H9 (cell line): ENCODE results near the gene SLC1A6. TPM values are rescaled to one million over a fixed set of nuclear protein-coding genes. Genes with fewer than 3 reads are reported as not detected.

ENCODE experiments used
- DNase-seq: peaks from one replicate; pipeline ENCODE4 v3.0.0-alpha.2; 2017
- H2AFZ ChIP-seq: one replicate; pipeline ENCODE4 v1.6.1; 2013; ENCODE audit warnings: mild to moderate bottlenecking, low read length, control low read depth, moderate library complexity
- H2AK5ac ChIP-seq: 2 replicates; pipeline ENCODE4 v1.6.1; 2013; ENCODE audit warnings: low read length, control low read depth, mixed read lengths; ENCODE audit not compliant: insufficient read length
- H2BK120ac ChIP-seq: one replicate; pipeline ENCODE4 v1.6.1; 2013; ENCODE audit warnings: low read depth, mild to moderate bottlenecking, low read length, control low read depth, inconsistent platforms; ENCODE audit not compliant: poor library complexity, severe bottlenecking
- H2BK12ac ChIP-seq: 2 replicates; pipeline ENCODE4 v1.6.1; 2013; ENCODE audit warnings: low read length, control low read depth, mixed read lengths, low read depth; ENCODE audit not compliant: insufficient read length
- H2BK15ac ChIP-seq: 2 replicates; pipeline ENCODE4 v1.6.1; 2013; ENCODE audit warnings: low read depth, low read length, control low read depth
- H2BK20ac ChIP-seq: one replicate; pipeline ENCODE4 v1.6.1; 2013; ENCODE audit warnings: low read depth, mild to moderate bottlenecking, low read length, control low read depth, inconsistent platforms; ENCODE audit not compliant: poor library complexity, severe bottlenecking
- H2BK5ac ChIP-seq: 2 replicates; pipeline ENCODE4 v1.6.1; 2013; ENCODE audit warnings: low read length, control low read depth, mixed read lengths; ENCODE audit not compliant: insufficient read length
- H3K14ac ChIP-seq: 2 replicates; pipeline ENCODE4 v1.6.1; 2013; ENCODE audit warnings: low read length, control low read depth; ENCODE audit not compliant: insufficient read depth
- H3K18ac ChIP-seq: 2 replicates; pipeline ENCODE4 v1.6.1; 2013; ENCODE audit warnings: low read depth, mild to moderate bottlenecking, mixed read lengths, low read length, control low read depth; ENCODE audit not compliant: insufficient read length
- H3K23ac ChIP-seq: 2 replicates; pipeline ENCODE4 v1.6.1; 2013; ENCODE audit warnings: low read length, control low read depth, mixed read lengths, low read depth; ENCODE audit not compliant: insufficient read length
- H3K23me2 ChIP-seq: 2 replicates; pipeline ENCODE4 v1.6.1; 2013; ENCODE audit warnings: low read depth, mild to moderate bottlenecking, mixed read lengths, low read length, control low read depth; ENCODE audit not compliant: insufficient read length, poor library complexity, severe bottlenecking
- H3K27ac ChIP-seq: 2 replicates; pipeline ENCODE4 v1.5.1; 2013; ENCODE audit warnings: low read length, control low read depth, mixed read lengths, low read depth; ENCODE audit not compliant: insufficient read length
- H3K27me3 ChIP-seq: 2 replicates; pipeline ENCODE4 v1.6.1; 2013; ENCODE audit warnings: low read length, control low read depth, inconsistent platforms; ENCODE audit not compliant: insufficient read depth
- H3K4ac ChIP-seq: 2 replicates; pipeline ENCODE4 v1.6.1; 2013; ENCODE audit warnings: low read depth, mild to moderate bottlenecking, control low read depth, inconsistent platforms, low read length, moderate library complexity
- H3K4me1 ChIP-seq: 2 replicates; pipeline ENCODE4 v1.6.1; 2013; ENCODE audit warnings: low read length, control low read depth, inconsistent platforms; ENCODE audit not compliant: insufficient read depth
- H3K4me2 ChIP-seq: 2 replicates; pipeline ENCODE4 v1.6.1; 2013; ENCODE audit warnings: low read length, control low read depth, mixed read lengths; ENCODE audit not compliant: insufficient read length, insufficient read depth
- H3K56ac ChIP-seq: 2 replicates; pipeline ENCODE4 v1.6.1; 2013; ENCODE audit warnings: low read depth, mild to moderate bottlenecking, mixed read lengths, low read length, control low read depth; ENCODE audit not compliant: insufficient read length
- H3K79me1 ChIP-seq: 2 replicates; pipeline ENCODE4 v1.6.1; 2013; ENCODE audit warnings: low read depth, mild to moderate bottlenecking, moderate library complexity, low read length, control low read depth, inconsistent platforms; ENCODE audit not compliant: insufficient read depth, poor library complexity, severe bottlenecking
- H3K79me2 ChIP-seq: 2 replicates; pipeline ENCODE4 v1.6.1; 2013; ENCODE audit warnings: low read length, control low read depth, inconsistent platforms; ENCODE audit not compliant: insufficient read depth
- H3K9ac ChIP-seq: 2 replicates; pipeline ENCODE4 v1.6.1; 2013; ENCODE audit warnings: low read length, control low read depth, mixed read lengths; ENCODE audit not compliant: insufficient read length; ENCODE audit errors: extremely low read depth
- H3K9me3 ChIP-seq: one replicate; pipeline ENCODE4 v1.6.1; 2013; ENCODE audit warnings: low read depth, low read length, inconsistent platforms; ENCODE audit not compliant: control insufficient read depth
- H3T11ph ChIP-seq: one replicate; pipeline ENCODE4 v1.6.1; 2013; ENCODE audit warnings: mild to moderate bottlenecking, low read length, control low read depth, inconsistent platforms
- H4K20me1 ChIP-seq: one replicate; pipeline ENCODE4 v1.6.1; 2013; ENCODE audit not compliant: control insufficient read depth, insufficient read length, insufficient read depth
- H4K5ac ChIP-seq: 2 replicates; pipeline ENCODE4 v1.6.1; 2013; ENCODE audit warnings: low read depth, mild to moderate bottlenecking, mixed read lengths, low read length, control low read depth; ENCODE audit not compliant: insufficient read length
- H4K8ac ChIP-seq: replicated peaks from 2 replicates; pipeline ENCODE4 v1.6.1; 2013; ENCODE audit warnings: low read length, control low read depth, mixed read lengths, low read depth; ENCODE audit not compliant: insufficient read length
- H4K91ac ChIP-seq: 2 replicates; pipeline ENCODE4 v1.6.1; 2013; ENCODE audit warnings: low read depth, mild to moderate bottlenecking, moderate library complexity, mixed read lengths, low read length, control low read depth; ENCODE audit not compliant: insufficient read length
- H3K27ac Mint-ChIP-seq, 3 experiments: 2 replicates in 2 of 3; 3 replicates in 1 of 3; pipeline ENCODE4 v1.8.0; 2020 to 2021; ENCODE audit warnings: mixed read lengths in 3 of 3, mild to moderate bottlenecking in 1 of 3, moderate library complexity in 1 of 3
- H3K27me3 Mint-ChIP-seq: 2 replicates; pipeline ENCODE4 v1.8.0; 2021; ENCODE audit warnings: low read depth, mild to moderate bottlenecking, moderate library complexity, mixed read lengths
- H3K36me3 Mint-ChIP-seq, 3 experiments: 2 replicates in 2 of 3; 3 replicates in 1 of 3; pipeline ENCODE4 v1.8.0; 2020 to 2021; ENCODE audit warnings: low read depth in 3 of 3, mixed read lengths in 3 of 3; ENCODE audit not compliant: insufficient read depth in 1 of 3
- H3K4me1 Mint-ChIP-seq, 2 experiments: 2 replicates each; pipeline ENCODE4 v1.8.0; 2020; ENCODE audit warnings: mixed read lengths in 2 of 2
- H3K4me3 Mint-ChIP-seq, 2 experiments: 2 replicates in 1 of 2; 3 replicates in 1 of 2; pipeline ENCODE4 v1.8.0; 2020 to 2021; ENCODE audit warnings: mild to moderate bottlenecking in 2 of 2, mixed read lengths in 2 of 2, moderate library complexity in 1 of 2
- H3K9me3 Mint-ChIP-seq, 2 experiments: 2 replicates in 1 of 2; 3 replicates in 1 of 2; pipeline ENCODE4 v1.8.0; 2020; ENCODE audit warnings: mild to moderate bottlenecking in 2 of 2, mixed read lengths in 2 of 2, moderate library complexity in 1 of 2
- CTCF ChIP-seq: fragments of 200-600 bp; sonication (generic); conservative IDR thresholded peaks from 3 replicates; pipeline ENCODE4 v1.8.0; 2021; ENCODE audit warnings: antibody characterized with exemption, mild to moderate bottlenecking
- WGBS: extraction: QIAGEN DNeasy Blood & Tissue Kit; methylation state at CpG from one replicate; pipeline ENCODE4 v1.1.7; 2013; ENCODE audit warnings: missing lambda C conversion rate, low lambda C conversion rate, mixed read lengths; ENCODE audit not compliant: insufficient read length; ENCODE audit errors: extremely low coverage; 5-methylcytosine and 5-hydroxymethylcytosine counted together
- total RNA-seq: library from RNA; stranded (reverse); gene quantifications from 2 replicates; pipeline ENCODE4 v1.2.1, GENCODE V29; 2021

SLC1A6 gene
- total RNA-seq, 1 experiment from 2014 or later, result 8.3 TPM

GRCh38 chr19:14968247-14968646 is 11.4 kb downstream of the SLC1A6 start:
- H2BK12ac ChIP-seq, result no peak overlapping the region
- H2AK5ac ChIP-seq, result no peak overlapping the region
- H2BK15ac ChIP-seq, result no peak overlapping the region
- H3K18ac ChIP-seq, result no peak overlapping the region
- H4K8ac ChIP-seq, result no peak overlapping the region
- no peaks in the 10 kb centered on the region for H3K9me3 ChIP-seq
- no peaks in the 10 kb centered on the region; a peak in 1 of 4 replicates for H3K4me1 Mint-ChIP-seq
- H3K4me1 ChIP-seq, result no peaks in the 10 kb centered on the region
- 0 out of 2 replicates have a peak, but pooled peaks cover 1% of the 10 kb centered on the region for H3K27me3 Mint-ChIP-seq
- no peak overlapping the region for H3K56ac ChIP-seq
- H3K27me3 ChIP-seq, result no peaks in the 10 kb centered on the region
- H3K27ac Mint-ChIP-seq, result no peak overlapping the region
- no peak for DNase-seq
- no peak overlapping the region for H2BK20ac ChIP-seq
- H3K9ac ChIP-seq, result no peak overlapping the region
- no peak overlapping the region for H3K23ac ChIP-seq
- peaks cover 16 to 39% (median 26%) of the 10 kb centered on the region in 3 experiments; a peak in 5 of 7 replicates for H3K36me3 Mint-ChIP-seq
- H4K20me1 ChIP-seq, result no peaks in the 10 kb centered on the region
- H3K23me2 ChIP-seq, result no peaks in the 10 kb centered on the region
- H4K91ac ChIP-seq, result no peak overlapping the region
- peaks cover 0 to 5% of the 10 kb centered on the region in 2 experiments; a peak in 1 of 5 replicates for H3K9me3 Mint-ChIP-seq
- H3K27ac ChIP-seq, result no peak overlapping the region
- no peaks in the 10 kb centered on the region for H3K79me1 ChIP-seq
- no peak overlapping the region for H3K14ac ChIP-seq
- no peak overlapping the region for H2AFZ ChIP-seq
- no peak overlapping the region for H2BK5ac ChIP-seq
- H3K4ac ChIP-seq, result no peak overlapping the region
- WGBS, result 100% methylated on average over 1 of the region's 14 CpGs
- no peak for TF ChIP-seq CTCF
- H3K79me2 ChIP-seq, result no peaks in the 10 kb centered on the region
- H3T11ph ChIP-seq, result no peak overlapping the region
- H2BK120ac ChIP-seq, result no peak overlapping the region
- no peak overlapping the region for H3K4me2 ChIP-seq
- no peak overlapping the region for H4K5ac ChIP-seq
- no peak overlapping the region for H3K4me3 Mint-ChIP-seq
